Dedifferentiated amniotic fluid mesenchymal stem cell (primary cell): ENCODE measurements around the gene HOXC10.

Experiments
- DNase-seq: peaks from one replicate; pipeline ENCODE4 v3.0.0-alpha.2; 2016; ENCODE audit errors: extremely low spot score

The HOXC10 gene

DNA sequence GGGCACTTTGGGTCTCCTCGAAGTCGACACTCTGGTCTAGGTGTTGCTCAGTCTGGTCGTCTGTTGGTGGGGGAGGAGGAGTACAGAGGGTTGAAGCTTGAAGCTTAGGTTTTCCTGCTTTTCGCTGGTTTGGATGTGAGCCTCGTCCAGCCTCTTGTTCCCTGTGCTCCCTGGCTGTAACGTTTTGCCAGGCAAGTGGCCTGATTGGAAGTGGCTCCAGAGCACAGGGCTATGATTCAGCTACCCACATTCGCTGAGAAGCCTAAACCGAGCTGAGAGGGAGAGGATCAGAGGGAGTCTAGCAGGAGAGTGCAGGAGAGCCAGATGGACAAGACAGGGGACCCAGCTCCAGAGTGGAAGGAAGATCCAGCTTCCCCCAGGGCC is 6.1 kb downstream of the HOXC10 start:
- no peak for DNase-seq

DNA sequence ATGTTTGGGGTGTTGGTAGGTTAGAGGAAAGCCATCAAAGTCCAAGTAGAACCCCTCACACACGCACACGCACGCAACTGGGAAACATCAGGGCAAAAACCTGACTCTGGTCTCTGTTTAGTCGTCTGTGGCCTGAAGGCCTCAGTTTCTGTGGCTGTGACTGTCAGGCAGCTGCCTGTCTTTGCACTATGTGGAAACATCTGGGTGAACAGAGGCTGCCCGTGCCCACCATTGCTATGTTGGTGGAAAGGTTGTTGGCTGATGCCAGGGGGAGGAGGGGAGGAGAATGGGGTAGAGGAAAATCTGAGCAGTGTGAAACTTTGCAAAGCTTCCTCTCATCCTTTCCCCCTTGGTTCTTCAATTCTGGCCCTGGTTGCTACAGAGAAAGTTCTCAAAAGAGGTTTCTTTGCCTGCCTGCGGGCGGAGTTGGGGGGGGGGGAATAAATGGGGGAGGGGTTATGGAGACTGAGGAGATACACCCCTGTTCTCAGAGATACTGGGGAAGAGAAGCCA is 7.5 kb downstream of the HOXC10 start:
- no peak for DNase-seq

GRCh38 chr12:53993162-53994008 is 8.4 kb downstream of the HOXC10 start:
- no peak for DNase-seq

DNA sequence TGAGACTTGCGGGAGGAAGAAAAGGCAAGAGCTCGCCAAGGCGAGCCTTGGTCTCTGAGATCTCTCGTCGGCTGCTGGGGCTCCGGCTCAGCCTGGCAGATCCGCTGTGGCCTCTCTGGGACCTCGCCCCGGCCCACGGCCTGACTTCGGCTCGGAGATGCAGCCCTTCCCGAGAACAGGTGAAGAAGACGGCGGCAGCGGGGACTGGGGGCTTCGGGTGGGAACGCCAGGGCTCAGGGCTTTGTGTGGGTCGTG is 9.0 kb downstream of the HOXC10 start:
- DNase-seq = no peak

DNA sequence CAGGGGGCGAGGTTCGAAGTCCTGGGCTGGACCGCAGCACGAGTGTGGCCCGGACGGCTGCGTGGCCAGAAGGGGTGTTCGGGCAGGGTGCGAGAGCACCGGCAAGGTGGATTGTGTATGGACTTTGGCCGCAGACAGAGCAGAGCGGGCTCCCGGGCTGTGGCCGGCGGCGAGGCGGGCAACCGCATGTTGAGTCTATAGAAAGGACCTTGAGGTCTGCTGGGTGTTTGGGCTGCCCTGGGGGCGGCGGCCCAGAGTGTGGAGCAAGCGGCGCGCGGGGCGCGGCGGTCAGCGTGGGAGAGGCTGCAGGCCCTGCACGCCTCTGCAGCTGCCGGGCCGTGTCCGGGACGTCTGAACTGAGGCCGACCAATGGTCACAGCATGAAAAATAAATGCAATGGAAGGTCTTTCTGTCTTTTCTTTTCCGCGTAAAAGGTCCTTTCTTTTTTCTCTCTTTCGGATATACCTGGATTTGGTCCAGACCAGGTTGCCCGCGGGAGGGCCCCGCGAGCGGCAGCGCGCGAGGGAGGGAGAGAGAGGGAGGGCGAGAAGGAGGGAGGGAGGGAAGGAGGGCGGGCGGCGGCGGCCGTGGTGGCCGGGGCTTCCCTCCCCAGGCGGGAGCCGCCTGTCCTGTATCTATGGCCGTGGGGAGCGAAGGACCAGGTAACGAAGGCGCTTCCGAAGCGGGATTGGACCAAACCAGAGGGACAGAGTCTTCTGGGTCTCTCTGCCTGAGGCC is 9.5 kb downstream of the HOXC10 start:
- DNase-seq = no peak

DNA sequence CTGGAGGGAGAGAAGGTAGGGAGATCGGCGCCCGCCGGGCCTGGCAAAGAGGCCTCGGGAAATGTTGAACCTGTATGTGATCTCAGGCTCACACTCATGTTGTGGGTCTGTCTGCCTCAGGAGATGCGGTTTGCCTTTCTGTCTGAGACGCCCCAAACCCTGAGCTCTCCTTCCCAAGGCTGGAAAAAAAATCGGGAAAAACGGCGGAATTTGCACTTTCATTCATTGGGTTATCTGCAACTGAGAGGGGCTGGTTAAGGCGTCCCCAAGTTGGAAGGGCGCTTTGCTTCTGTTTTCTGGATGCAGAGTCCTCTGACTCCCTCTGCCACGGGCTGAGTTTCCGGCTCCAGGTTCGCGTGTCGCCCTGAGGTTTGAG is 10.0 kb downstream of the HOXC10 start:
- DNase-seq = no peak

DNA sequence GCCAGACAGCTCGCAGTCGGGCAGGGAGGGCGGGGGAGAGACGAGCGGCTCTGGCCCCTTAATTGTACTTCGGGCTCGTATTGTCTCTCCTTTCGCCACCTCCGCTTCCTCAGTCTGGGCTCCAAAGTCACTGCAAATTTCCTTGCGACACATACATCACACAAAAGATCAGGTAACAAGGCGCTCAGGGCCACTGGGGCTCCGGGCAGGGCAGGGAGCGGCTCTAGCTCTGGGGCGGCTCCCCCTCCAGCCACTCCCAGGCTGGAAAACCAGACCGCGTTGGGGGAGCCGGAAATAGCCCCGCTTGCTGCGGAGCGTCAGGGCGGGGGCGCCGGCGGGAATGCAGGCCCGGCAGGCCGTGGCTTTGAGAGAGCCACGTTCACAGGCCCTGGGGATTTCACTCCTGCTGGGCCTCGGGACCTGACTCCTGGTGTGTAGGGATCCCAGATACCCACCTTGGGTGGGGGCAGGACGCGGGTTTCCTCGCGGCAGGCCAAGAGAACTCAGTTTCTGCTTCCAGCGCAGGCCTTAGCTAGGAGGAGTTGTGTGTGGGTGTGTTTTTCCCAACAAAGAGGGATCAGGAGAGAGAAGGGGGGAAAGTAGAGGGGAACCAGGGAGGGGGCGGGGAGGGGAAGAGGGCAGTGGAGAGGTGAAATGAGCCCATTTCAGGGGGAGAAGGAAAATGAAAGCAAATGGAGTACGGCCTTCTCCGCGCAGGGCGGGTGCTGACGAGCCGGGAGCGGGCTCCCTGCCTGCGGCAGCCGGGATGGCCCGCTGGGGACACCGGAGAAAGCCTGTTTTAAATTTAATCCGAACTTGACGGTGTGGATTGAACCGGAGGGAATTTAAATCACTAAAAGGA is 10.7 kb downstream of the HOXC10 start:
- no peak for DNase-seq

DNA sequence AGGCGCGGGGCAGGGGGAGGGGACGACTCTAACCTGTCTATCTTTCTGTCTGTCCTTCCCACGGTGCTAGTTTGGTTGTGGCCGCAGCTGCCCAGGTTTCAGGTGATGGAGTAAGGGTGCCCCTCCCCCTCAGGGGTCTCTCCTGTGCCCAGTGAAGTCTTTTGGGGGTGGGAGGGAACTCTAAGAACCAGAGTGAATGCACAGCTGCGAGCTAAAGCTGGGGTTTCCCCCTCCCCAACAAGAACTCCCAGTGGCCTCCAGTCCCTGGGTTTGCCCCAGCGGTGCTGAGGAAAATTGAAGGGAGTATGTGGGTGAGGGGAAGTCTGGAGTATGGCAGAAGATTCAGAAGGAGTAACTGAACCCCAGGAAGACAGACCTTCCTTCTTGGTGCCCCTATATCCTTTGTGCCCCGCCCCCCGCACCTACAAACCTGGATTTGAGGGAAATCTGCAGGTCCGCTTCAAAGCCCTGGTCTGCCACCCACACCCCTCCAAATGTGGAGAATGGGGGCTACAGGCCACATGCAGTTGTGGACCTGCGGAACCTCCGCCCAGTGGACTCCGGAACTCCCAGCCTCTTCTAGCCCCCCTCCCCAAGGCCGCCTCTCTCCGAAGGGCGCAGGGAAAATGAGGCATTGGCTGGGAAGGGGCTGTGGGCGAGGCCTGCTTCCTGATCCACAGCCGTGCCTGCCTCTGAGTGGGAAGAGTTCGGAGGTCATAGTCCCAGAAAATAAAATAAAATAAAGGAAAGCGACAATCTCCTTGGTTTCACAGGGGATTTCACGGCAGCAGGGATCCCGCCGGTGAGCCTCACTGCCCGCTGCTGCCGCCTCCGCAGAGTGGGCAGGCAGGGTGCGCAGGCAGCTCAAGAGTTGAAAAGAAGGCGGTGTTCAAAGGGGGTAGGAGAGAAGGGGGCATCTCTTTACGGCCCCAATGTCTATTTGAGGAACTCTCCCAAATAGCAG is 11.6 kb downstream of the HOXC10 start:
- DNase-seq = no peak

GRCh38 chr12:53997204-53998109 is 12.5 kb downstream of the HOXC10 start:
- no peak for DNase-seq

- DNase-seq = no peak
These were observed 13.4 kb downstream of the HOXC10 start for GRCh38 chr12:53998110-53998899.

GRCh38 chr12:53998900-53999236 is 13.9 kb downstream of the HOXC10 start:
- no peak for DNase-seq

GRCh38 chr12:53999559-54000115 is 14.7 kb downstream of the HOXC10 start:
- no peak for DNase-seq

DNA sequence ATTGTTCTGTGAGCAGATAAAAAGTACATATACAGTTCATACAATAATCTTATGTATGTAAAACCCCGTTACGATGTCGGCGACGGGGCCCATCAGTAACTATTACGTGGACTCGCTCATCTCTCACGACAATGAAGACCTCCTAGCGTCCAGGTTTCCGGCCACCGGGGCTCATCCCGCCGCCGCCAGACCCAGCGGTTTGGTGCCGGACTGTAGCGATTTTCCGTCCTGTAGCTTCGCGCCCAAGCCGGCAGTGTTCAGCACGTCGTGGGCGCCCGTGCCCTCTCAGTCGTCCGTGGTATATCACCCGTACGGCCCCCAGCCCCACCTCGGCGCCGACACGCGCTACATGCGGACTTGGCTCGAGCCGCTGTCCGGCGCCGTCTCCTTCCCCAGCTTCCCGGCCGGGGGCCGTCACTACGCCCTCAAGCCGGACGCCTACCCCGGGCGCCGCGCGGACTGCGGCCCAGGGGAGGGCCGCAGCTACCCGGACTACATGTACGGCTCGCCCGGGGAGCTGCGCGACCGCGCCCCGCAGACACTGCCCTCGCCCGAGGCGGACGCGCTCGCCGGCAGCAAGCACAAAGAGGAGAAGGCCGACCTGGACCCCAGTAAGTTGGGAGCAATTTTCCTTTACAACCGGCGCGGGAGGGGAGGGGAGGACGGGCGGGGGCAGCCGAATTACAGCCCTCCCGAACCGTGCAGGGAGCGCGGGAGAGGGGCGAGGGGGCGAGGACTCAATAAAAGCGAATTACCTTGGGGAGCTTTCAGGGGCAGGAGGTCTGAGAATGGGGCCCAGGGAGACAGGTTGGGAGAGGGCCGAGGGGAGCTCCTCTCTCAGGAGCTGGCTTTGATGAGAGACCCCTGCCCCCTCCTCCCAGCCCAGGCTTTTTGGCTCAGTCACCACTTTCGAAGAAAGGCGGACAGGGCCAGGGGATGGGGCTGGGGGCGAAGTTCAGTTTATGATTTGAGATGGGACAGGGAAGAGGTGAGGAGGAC is 15.5 kb downstream of the HOXC10 start, which contains the start of gene HOXC9:
Gene HOXC9, plus strand, starts transcription at position 46 of the 999 bp plus-strand sequence. Its CDS starts 28 bp downstream, at position 74.
- no peak for DNase-seq

GRCh38 chr12:54001283-54002187 is 16.6 kb downstream of the HOXC10 start:
- no peak for DNase-seq

DNA sequence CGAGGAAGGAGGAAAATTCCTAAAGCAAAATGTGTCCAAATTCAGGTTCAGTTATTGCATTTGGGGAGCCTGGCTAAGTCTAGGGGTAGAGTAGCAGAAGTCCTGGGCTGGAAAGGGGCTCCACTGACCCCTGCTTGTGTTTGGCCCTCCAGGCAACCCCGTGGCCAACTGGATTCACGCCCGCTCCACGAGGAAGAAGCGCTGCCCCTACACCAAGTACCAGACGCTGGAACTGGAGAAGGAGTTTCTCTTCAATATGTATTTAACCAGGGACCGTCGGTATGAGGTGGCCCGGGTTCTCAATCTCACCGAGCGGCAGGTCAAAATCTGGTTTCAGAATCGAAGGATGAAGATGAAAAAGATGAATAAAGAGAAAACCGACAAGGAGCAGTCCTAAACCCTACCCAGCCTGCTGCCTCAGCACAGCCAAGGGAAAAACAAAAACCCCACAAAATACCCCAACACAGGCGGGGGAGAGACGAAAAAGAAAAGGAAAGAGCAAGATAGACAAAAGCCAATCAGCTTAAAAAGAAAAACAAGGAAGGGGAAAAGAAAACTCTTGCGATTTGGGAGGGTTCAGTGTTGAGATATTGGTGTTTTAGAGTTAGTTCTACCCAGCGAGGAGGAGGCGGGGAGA is 17.4 kb downstream of the HOXC10 start:
- no peak for DNase-seq

GRCh38 chr12:54002915-54003389 is 18.0 kb downstream of the HOXC10 start:
- DNase-seq = no peak
